HEK293T (cell line): ENCODE measurements around the gene ALKBH3.

Experiments
- CTCF ChIA-PET: fragments of 350-600 bp; formaldehyde crosslinking; extraction: SDS; loops from one replicate; lab custom pipeline; 2021; ENCODE audit warnings: antibody characterized with exemption, inconsistent platforms; lab: Yijun Ruan, JAX
- POLR2A ChIA-PET: fragments of 350-600 bp; formaldehyde crosslinking; extraction: SDS; loops from one replicate; lab custom pipeline; 2020; ENCODE audit warnings: antibody characterized with exemption, inconsistent platforms; lab: Yijun Ruan, JAX
- DNase-seq: peaks from one replicate; pipeline ENCODE4 v3.0.0; 2012; ENCODE audit warnings: mixed read lengths; ENCODE audit errors: extremely low spot score
- ARNT ChIP-seq: fragments of 450-650 bp; IDR thresholded peaks from 2 replicates; pipeline ENCODE4 v1.6.1; 2017; ENCODE audit warnings: mild to moderate bottlenecking
- BHLHE40 ChIP-seq: fragments of 450-650 bp; IDR thresholded peaks from 2 replicates; pipeline ENCODE4 v1.6.1; 2016; ENCODE audit warnings: mild to moderate bottlenecking, moderate library complexity, borderline replicate concordance
- CTBP1 ChIP-seq: fragments of 450-650 bp; IDR thresholded peaks from 2 replicates; pipeline ENCODE4 v1.6.1; 2016; ENCODE audit warnings: borderline replicate concordance
- ELF4 ChIP-seq: fragments of 450-650 bp; IDR thresholded peaks from 2 replicates; pipeline ENCODE4 v1.6.1; 2017; ENCODE audit warnings: antibody characterized with exemption
- FOXA1 ChIP-seq: fragments of 450-650 bp; IDR thresholded peaks from 2 replicates; pipeline ENCODE4 v1.6.1; 2016; ENCODE audit warnings: mild to moderate bottlenecking
- FOXK2 ChIP-seq: fragments of 450-650 bp; IDR thresholded peaks from 2 replicates; pipeline ENCODE4 v1.6.1; 2016; ENCODE audit warnings: mild to moderate bottlenecking
- FOXM1 ChIP-seq: fragments of 450-650 bp; IDR thresholded peaks from 2 replicates; pipeline ENCODE4 v1.6.1; 2017; ENCODE audit warnings: mild to moderate bottlenecking, borderline replicate concordance
- HDGF ChIP-seq: fragments of 450-650 bp; IDR thresholded peaks from 2 replicates; pipeline ENCODE4 v1.6.1; 2017; ENCODE audit warnings: antibody characterized with exemption, borderline replicate concordance
- L3MBTL2 ChIP-seq: fragments of 450-650 bp; conservative IDR thresholded peaks from 2 replicates; pipeline ENCODE4 v1.6.1; 2016; ENCODE audit warnings: mild to moderate bottlenecking
- LEF1 ChIP-seq: fragments of 450-650 bp; IDR thresholded peaks from 2 replicates; pipeline ENCODE4 v1.6.1; 2017; ENCODE audit warnings: mild to moderate bottlenecking, borderline replicate concordance
- NFRKB ChIP-seq: fragments of 450-650 bp; IDR thresholded peaks from 2 replicates; pipeline ENCODE4 v1.6.1; 2016; ENCODE audit warnings: mild to moderate bottlenecking, moderate library complexity
- PKNOX1 ChIP-seq: fragments of 450-650 bp; IDR thresholded peaks from 2 replicates; pipeline ENCODE4 v1.6.1; 2016
- SP1 ChIP-seq: fragments of 450-650 bp; IDR thresholded peaks from 2 replicates; pipeline ENCODE4 v1.6.1; 2017
- SUZ12 ChIP-seq: fragments of 450-650 bp; IDR thresholded peaks from 2 replicates; pipeline ENCODE4 v1.6.1; 2016; ENCODE audit warnings: mild to moderate bottlenecking
- TARDBP ChIP-seq: fragments of 450-650 bp; IDR thresholded peaks from 2 replicates; pipeline ENCODE4 v1.6.1; 2016
- ZNF384 ChIP-seq: fragments of 450-650 bp; IDR thresholded peaks from 2 replicates; pipeline ENCODE4 v1.6.1; 2016

The ALKBH3 gene

DNA sequence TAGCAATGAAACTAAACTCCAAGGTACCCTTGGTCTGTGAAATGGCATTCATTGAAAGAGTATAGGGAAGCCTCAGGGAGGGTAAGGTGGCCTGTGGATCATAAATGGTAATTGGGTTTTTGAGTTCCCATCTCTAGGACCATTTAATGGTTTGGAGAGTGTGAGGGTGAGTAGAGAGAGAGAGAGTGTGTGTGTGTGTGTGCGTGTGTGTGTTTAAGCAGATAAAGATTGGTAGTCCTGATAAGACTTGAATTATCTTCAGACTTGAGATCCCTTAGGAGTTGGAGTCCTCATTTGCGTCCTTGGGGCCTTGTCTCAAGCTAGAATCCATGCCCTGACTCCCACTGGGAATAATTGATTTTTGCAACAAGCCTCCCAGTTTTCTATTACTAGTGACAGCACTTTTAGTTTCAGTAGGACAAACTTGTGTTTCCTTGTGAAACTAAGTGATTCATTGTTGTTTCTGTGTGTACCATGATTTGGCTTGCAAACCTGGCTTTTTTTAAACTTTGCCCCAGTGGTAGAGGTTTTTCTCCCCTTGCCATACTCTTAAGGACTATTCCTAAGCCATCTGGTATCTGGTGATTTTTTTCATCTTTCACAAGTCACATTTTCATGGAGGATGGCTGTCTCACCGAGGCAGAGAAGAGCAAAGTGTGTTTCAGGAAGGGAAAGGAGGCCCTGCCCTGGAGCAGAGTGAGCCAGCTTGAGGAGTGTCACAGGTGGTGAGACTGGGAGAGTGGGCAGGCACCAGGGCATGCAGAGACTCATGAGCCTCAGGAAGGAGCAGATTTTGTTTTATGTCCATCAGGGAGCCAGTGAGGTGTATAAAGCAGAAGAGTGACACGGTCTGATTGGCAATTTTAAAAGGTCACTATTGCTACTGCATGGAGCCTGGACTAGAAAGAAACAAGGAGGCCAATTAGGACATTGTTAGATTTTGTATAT lies 26.7 kb downstream of the ALKBH3 start:
- no peak for TF ChIP-seq ZNF384
- no peak for TF ChIP-seq BHLHE40
- TF ChIP-seq SP1: no peak
- TF ChIP-seq L3MBTL2: no peak
- no peak for TF ChIP-seq SUZ12
- no peak for TF ChIP-seq NFRKB
- TF ChIP-seq TARDBP: no peak
- no peak for TF ChIP-seq LEF1
- TF ChIP-seq PKNOX1: no peak
- TF ChIP-seq FOXK2: no peak
- ChIA-PET POLR2A (no interaction called here), CTCF (no interaction called here)
- no peak for DNase-seq

DNA sequence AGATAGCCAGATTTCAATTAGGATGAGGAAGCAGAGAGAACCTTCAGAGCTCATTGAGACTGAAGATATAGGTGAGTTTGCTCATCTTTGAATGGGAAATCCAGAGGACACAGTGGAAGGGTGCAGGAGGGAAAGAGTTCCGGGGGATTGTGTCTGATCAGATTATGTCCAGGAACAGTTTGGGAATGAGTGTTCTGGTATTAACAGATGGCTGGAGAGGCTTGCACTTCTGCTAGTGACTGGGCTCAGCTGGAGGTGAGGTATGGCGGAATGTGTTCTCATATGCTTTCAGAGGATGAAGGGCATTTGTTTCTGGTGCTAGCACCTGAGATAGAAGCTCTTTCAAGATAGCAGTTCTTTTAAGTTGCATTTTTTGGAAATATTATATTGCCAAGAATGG lies 27.6 kb downstream of the ALKBH3 start:
- ChIA-PET POLR2A (interaction anchor here (1.0 kb wide), 1 partner anchor 34 kb away, joined by 3 read pairs; the partner anchor contains the start of gene C11orf96), CTCF (interaction anchor here (0.6 to 1.6 kb wide), 3 partner anchors 18 to 56 kb away, joined by 3 to 10 read pairs (median 3); no protein-coding TSS in a partner anchor)
- no peak for DNase-seq

GRCh38 chr11:43908683-43909082 lies 28.1 kb downstream of the ALKBH3 start:
- no peak for DNase-seq
- no peak for TF ChIP-seq CTBP1
- TF ChIP-seq SP1: no peak
- TF ChIP-seq ARNT: no peak
- no peak for TF ChIP-seq ZNF384
- no peak for TF ChIP-seq FOXK2
- TF ChIP-seq NFRKB: no peak
- TF ChIP-seq FOXM1: no peak
- no peak for TF ChIP-seq BHLHE40
- no peak for TF ChIP-seq SUZ12
- TF ChIP-seq LEF1: no peak
- no peak for TF ChIP-seq PKNOX1
- TF ChIP-seq TARDBP: no peak
- no peak for TF ChIP-seq HDGF
- no peak for TF ChIP-seq FOXA1
- ChIA-PET CTCF (interaction anchor here (0.6 to 1.6 kb wide), 4 partner anchors 19 to 57 kb away, joined by 3 to 10 read pairs (median 3); no protein-coding TSS in a partner anchor), POLR2A (interaction anchor here (1.0 kb wide), 1 partner anchor 34 kb away, joined by 3 read pairs; the partner anchor contains the start of gene C11orf96)

More for the DNA sequence above, 27.6 kb downstream of the ALKBH3 start:
- TF ChIP-seq FOXM1: no peak
- no peak for TF ChIP-seq NFRKB
- TF ChIP-seq HDGF: no peak
- no peak for TF ChIP-seq ARNT
- TF ChIP-seq CTBP1: no peak
- no peak for TF ChIP-seq ELF4
- TF ChIP-seq ZNF384: no peak
- TF ChIP-seq FOXK2: no peak
- no peak for TF ChIP-seq FOXA1
- TF ChIP-seq L3MBTL2: no peak
- TF ChIP-seq LEF1: no peak
- TF ChIP-seq TARDBP: no peak
- TF ChIP-seq PKNOX1: no peak
- no peak for TF ChIP-seq SP1
- TF ChIP-seq BHLHE40: no peak
- no peak for TF ChIP-seq SUZ12

DNA sequence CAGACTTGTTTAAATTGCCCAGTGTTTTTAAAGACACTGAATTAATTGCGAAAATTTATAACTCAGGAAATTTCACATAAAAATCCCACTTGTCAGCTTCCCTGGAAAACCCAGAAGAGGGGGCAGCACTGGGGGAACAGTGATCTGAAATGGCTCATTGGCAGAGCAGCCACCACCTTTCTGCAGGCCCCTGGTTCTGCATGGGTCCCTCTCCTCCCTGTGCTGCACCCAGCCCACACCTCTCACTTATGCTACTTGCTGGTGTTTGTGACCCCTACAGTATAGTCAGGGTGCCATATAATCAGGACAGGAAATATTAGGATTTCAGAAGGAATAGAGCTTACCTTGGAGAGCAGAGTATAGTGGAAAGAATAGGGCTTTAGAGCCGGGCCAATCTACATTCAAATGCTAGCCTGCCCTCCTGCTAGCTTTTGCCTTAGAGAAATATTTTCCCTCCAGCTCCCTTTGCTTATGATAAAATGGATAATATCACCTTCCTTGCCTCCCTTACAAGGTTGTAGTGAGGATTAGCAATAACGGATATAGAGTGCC lies 33.3 kb downstream of the ALKBH3 start:
- DNase-seq: no peak
- ChIA-PET CTCF (no interaction called here), POLR2A (interaction anchor here (1.9 kb wide), 1 partner anchor 10 kb away, joined by 4 read pairs; no protein-coding TSS in a partner anchor)
- TF ChIP-seq ZNF384 (no peak), ARNT (no peak), L3MBTL2 (no peak)

DNA sequence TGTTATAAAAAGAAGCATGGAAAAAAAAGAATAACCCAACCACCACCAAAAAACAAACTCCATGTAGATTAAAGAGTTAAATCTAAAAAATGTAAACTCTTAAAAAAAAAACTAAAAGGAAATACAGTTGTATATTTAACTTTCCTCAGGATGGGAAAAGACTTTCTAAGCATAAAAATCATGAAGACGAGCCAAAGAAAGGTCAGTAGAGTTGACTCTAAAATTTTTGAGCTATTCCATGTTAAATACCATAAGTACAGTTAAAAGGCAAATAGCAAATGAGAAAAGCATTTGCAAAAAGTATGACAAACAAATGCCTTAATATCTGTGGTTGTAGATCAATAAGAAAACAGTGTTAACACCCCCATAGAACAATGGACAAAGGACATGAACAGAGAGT lies 33.8 kb downstream of the ALKBH3 start:
- DNase-seq: no peak
- CTCF ChIA-PET: no interaction called here
- POLR2A ChIA-PET: interaction anchor here (1.9 kb wide), 1 partner anchor 10 kb away, joined by 4 read pairs; no protein-coding TSS in a partner anchor
- no peak for TF ChIP-seq TARDBP
- no peak for TF ChIP-seq FOXK2
- no peak for TF ChIP-seq SP1
- TF ChIP-seq NFRKB: no peak
- no peak for TF ChIP-seq ELF4
- no peak for TF ChIP-seq ZNF384
- no peak for TF ChIP-seq L3MBTL2
- no peak for TF ChIP-seq PKNOX1
- TF ChIP-seq FOXM1: no peak
- no peak for TF ChIP-seq CTBP1
- TF ChIP-seq SUZ12: no peak
- TF ChIP-seq LEF1: no peak
- TF ChIP-seq FOXA1: no peak
- no peak for TF ChIP-seq ARNT
- no peak for TF ChIP-seq BHLHE40
- TF ChIP-seq HDGF: no peak
